Activated CD8-positive, alpha-beta memory T cell treated with anti-CD3 and anti-CD28 coated beads, Interleukin-2, amount 50 U/mL, for 1 hour (primary cell): ENCODE data around the gene TCFL5.

Source experiments
- DNase-seq: peaks from one replicate; pipeline ENCODE4 v3.0.0-alpha.2; 2020; ENCODE audit errors: extremely low read depth

Gene TCFL5

GRCh38 chr20:62896526-62896925 is 34.9 kb upstream of the TCFL5 start:
- DNase-seq = no peak

- no peak for DNase-seq
Observed at GRCh38 chr20:62895539-62895938, 33.9 kb upstream of the TCFL5 start.

GRCh38 chr20:62894261-62894660 is 32.6 kb upstream of the TCFL5 start:
- DNase-seq = no peak

- no peak for DNase-seq
Observed at GRCh38 chr20:62893700-62894099, 32.1 kb upstream of the TCFL5 start.

- DNase-seq = no peak
Observed at GRCh38 chr20:62892348-62893304, 31.0 kb upstream of the TCFL5 start.

- DNase-seq = no peak
Observed at GRCh38 chr20:62891111-62891510, 29.5 kb upstream of the TCFL5 start.

- no peak for DNase-seq
Observed at GRCh38 chr20:62890444-62890843, 28.8 kb upstream of the TCFL5 start.

- no peak for DNase-seq
Observed at GRCh38 chr20:62889871-62890270, 28.2 kb upstream of the TCFL5 start.

GRCh38 chr20:62889411-62889810 is 27.8 kb upstream of the TCFL5 start:
- no peak for DNase-seq

- DNase-seq = no peak
Observed at GRCh38 chr20:62888910-62889309, 27.3 kb upstream of the TCFL5 start.

- no peak for DNase-seq
Observed at GRCh38 chr20:62888406-62888805, 26.8 kb upstream of the TCFL5 start.

GRCh38 chr20:62887860-62888239 is 26.2 kb upstream of the TCFL5 start:
- no peak for DNase-seq

- no peak for DNase-seq
Observed at GRCh38 chr20:62887152-62887859, 25.7 kb upstream of the TCFL5 start.

- DNase-seq = no peak
Observed at GRCh38 chr20:62886709-62887058, 25.1 kb upstream of the TCFL5 start.

- DNase-seq = no peak
Observed at GRCh38 chr20:62885896-62886708, 24.5 kb upstream of the TCFL5 start.

- DNase-seq = no peak
Observed at GRCh38 chr20:62885046-62885895, 23.6 kb upstream of the TCFL5 start.

- DNase-seq = no peak
Observed at GRCh38 chr20:62884556-62884955, 22.9 kb upstream of the TCFL5 start.

- DNase-seq = no peak
Observed at GRCh38 chr20:62882426-62882825, 20.8 kb upstream of the TCFL5 start.

GRCh38 chr20:62881662-62882395 is 20.2 kb upstream of the TCFL5 start:
- DNase-seq = no peak

- no peak for DNase-seq
Observed at GRCh38 chr20:62880935-62881661, 19.5 kb upstream of the TCFL5 start.
